Measurements from ENCODE around the gene AP4M1. TPM values are rescaled to one million over a fixed set of nuclear protein-coding genes. Genes with fewer than 3 reads are reported as not detected.

AP4M1 gene
- total RNA-seq, 4 donors from 2014 or later: 21.8 to 29.3 (median 24.7) TPM

DNA sequence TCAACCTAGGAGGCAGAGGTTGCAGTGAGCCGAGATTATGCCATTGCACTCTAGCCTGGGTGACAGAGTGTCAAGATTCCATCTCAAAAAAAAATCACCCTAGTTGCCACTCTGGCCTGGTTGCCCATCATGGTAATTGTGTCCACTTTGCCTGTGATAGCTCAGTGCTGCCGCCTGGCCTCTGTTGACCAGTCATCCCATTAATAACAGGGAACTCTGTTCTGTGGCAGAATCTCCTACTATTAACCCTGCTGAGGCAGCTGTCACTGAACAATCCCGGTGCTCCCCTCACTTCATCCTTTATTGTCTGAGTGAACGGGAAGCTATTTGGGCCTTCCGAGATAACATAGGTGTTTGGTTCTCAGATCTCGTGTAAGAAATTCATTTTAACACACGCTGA lies 34.5 kb upstream of the AP4M1 start:
- no peak overlapping the region for H3K27ac ChIP-seq
- H3K4me1 ChIP-seq: peaks cover 0 to 19% (median 0%) of the 10 kb centered on the region in 3 donors
- H3K27me3 ChIP-seq: no peaks in the 10 kb centered on the region
- H3K4me3 ChIP-seq: no peak overlapping the region
- H3K9me3 ChIP-seq: peaks cover 0 to 17% (median 0%) of the 10 kb centered on the region in 3 donors
- WGBS, 2 donors (ENCODE audit: low coverage in 1 of 2): 62% methylated on average over 6 of the region's 7 CpGs; no CpG with 5 or more reads in 1 of the 2 donors
- TF ChIP-seq POLR2AphosphoS5 (IDR thresholded peaks at IDR 0.05) (no peak), POLR2A (IDR thresholded peaks at IDR 0.05) (no peak), EP300 (IDR thresholded peaks at IDR 0.05) (no peak)
- peaks cover 9 to 84% of the 10 kb centered on the region in 2 donors for H3K36me3 ChIP-seq
- ATAC-seq: no peak

DNA sequence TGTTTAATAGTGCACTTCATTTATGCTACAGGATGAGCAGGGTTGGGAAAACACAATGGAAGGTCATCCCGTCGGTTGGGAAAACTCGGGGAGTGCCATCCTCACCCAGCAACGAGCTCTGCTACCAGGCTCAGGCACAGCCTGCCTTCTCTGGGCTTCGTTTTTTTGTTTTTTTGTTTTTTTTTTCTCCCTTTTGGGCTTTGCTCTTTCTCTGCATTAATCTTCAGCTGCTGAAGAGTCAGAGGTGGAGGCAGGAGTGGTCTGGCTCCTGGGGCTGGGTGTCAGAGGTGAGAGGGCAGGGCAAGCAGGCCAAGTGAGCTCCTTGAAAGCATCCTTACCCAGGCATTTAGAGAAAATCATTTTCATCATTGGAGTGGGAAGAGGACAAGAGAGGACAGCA lies 31.5 kb upstream of the AP4M1 start:
- no peaks in the 10 kb centered on the region for H3K27me3 ChIP-seq
- H3K27ac ChIP-seq: no peak overlapping the region
- peaks cover 0 to 17% (median 0%) of the 10 kb centered on the region in 3 donors for H3K4me1 ChIP-seq
- 80 to 98% methylated on average over 1 to 5 of the region's 5 CpGs for WGBS, 2 donors (ENCODE audit: low coverage in 1 of 2)
- no peak for ATAC-seq
- no peak overlapping the region for H3K4me3 ChIP-seq
- TF ChIP-seq, protein P1, sequence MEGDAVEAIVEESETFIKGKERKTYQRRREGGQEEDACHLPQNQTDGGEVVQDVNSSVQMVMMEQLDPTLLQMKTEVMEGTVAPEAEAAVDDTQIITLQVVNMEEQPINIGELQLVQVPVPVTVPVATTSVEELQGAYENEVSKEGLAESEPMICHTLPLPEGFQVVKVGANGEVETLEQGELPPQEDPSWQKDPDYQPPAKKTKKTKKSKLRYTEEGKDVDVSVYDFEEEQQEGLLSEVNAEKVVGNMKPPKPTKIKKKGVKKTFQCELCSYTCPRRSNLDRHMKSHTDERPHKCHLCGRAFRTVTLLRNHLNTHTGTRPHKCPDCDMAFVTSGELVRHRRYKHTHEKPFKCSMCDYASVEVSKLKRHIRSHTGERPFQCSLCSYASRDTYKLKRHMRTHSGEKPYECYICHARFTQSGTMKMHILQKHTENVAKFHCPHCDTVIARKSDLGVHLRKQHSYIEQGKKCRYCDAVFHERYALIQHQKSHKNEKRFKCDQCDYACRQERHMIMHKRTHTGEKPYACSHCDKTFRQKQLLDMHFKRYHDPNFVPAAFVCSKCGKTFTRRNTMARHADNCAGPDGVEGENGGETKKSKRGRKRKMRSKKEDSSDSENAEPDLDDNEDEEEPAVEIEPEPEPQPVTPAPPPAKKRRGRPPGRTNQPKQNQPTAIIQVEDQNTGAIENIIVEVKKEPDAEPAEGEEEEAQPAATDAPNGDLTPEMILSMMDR (IDR thresholded peaks at IDR 0.05): no peak
- TF ChIP-seq EP300 (IDR thresholded peaks at IDR 0.05) (no peak), POLR2A (IDR thresholded peaks at IDR 0.05) (no peak), POLR2AphosphoS5 (IDR thresholded peaks at IDR 0.05) (no peak)
- H3K36me3 ChIP-seq: peaks cover 15 to 85% of the 10 kb centered on the region in 2 donors
- H3K9me3 ChIP-seq: peaks cover 0 to 25% (median 0%) of the 10 kb centered on the region in 3 donors

DNA sequence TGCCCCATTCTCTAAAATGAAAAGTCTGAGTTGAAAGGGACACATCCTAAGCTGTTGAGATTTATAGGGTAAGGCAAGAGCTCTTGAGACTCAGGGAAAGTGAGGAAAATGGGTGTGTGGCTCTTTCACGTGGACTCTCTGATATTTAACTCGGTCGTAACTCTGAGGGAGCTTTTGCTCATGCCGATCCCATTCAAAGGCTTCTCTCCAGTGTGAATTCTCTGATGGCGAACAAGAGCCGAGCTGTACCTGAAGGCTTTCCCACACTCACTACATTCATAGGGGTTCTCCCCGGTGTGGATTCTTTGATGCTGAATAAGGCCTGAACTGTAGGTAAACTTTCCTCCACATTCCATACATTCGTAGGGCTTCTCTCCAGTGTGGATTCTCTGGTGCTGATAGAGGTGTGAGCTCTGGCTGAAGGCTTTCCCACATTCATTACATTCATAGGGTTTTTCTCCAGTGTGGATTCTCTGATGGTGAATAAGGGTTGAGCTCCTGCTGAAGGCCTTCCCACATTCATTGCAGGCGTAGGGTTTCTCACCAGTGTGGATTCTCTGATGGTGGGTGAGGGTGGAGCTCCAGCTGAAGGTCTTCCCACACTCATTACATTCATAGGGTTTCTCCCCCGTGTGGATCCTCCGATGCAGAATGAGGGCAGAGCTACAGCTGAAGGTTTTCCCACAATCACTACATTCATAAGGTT lies 30.3 kb upstream of the AP4M1 start:
- Histone ChIP-seq H3K27me3 (no peaks in the 10 kb centered on the region), H3K4me3 (no peak overlapping the region), H3K36me3 (peaks cover 15 to 93% of the 10 kb centered on the region in 2 donors), H3K9me3 (peaks cover 0 to 25% (median 0%) of the 10 kb centered on the region in 3 donors), H3K4me1 (peaks cover 0 to 5% (median 0%) of the 10 kb centered on the region in 3 donors), H3K27ac (no peak overlapping the region)
- WGBS, 2 donors (ENCODE audit: low coverage in 1 of 2): 89 to 100% methylated on average over 5 to 6 of the region's 11 CpGs
- TF ChIP-seq POLR2A (IDR thresholded peaks at IDR 0.05) (no peak), POLR2AphosphoS5 (IDR thresholded peaks at IDR 0.05) (no peak)
- TF ChIP-seq, protein P1 (IDR thresholded peaks at IDR 0.05): no peak
- no peak for ATAC-seq

DNA sequence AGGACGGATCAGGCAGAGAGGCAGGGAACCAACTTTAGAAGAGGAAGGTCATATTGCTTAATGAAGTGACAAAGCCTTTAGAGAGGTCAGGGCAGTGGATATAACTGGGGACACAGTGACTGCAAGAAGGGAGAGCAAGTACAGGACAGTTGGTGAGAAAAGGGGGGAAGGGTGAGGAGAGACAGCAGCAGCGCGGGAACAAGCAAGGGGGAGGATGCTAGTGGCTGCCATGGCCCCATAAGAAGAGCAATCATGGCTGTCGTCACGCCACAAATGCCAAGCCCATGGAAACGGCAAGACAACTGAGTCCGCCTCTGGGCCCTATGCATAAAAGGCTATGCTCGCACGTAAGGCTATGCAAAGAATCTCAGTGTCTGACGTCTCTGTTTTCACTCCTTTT lies 29.0 kb upstream of the AP4M1 start:
- Histone ChIP-seq H3K36me3 (peaks cover 15 to 100% of the 10 kb centered on the region in 2 donors), H3K4me3 (no peak overlapping the region), H3K27ac (no peak overlapping the region), H3K27me3 (no peaks in the 10 kb centered on the region), H3K4me1 (no peaks in the 10 kb centered on the region), H3K9me3 (peaks cover 0 to 25% (median 0%) of the 10 kb centered on the region in 3 donors)
- ATAC-seq: no peak
- TF ChIP-seq POLR2AphosphoS5 (IDR thresholded peaks at IDR 0.05) (no peak), POLR2A (IDR thresholded peaks at IDR 0.05) (no peak), EP300 (IDR thresholded peaks at IDR 0.05) (no peak)
- TF ChIP-seq, protein P1 (IDR thresholded peaks at IDR 0.05): no peak
- WGBS, 2 donors (ENCODE audit: low coverage in 1 of 2): 96 to 100% methylated on average over 10 of the region's 10 CpGs

DNA sequence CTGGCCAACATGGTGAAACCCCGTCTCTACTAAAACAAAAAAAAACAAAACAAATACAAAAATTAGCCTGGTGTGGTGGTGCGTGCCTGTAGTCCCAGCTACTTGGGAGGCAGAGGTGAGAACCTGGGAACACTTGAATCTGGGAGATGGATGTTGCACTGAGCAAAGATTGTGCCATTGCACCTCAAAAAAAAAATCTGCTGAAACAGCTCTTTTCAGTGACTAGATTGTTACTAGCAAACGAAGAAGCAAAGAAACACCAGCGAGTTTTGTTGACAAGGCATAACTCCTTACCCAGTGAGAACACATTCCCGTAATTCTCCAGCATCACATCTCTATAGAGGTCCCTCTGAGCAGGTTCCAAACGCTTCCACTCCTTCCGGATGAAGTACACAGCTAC lies 26.6 kb upstream of the AP4M1 start:
- H3K4me3 ChIP-seq: no peak overlapping the region
- ATAC-seq: no peak
- TF ChIP-seq EP300 (IDR thresholded peaks at IDR 0.05): no peak
- TF ChIP-seq POLR2AphosphoS5 (IDR thresholded peaks at IDR 0.05): no peak
- TF ChIP-seq, protein P1 (IDR thresholded peaks at IDR 0.05): no peak
- TF ChIP-seq POLR2A (IDR thresholded peaks at IDR 0.05): no peak
- WGBS, 2 donors (ENCODE audit: low coverage in 1 of 2): 79 to 97% methylated on average over 7 of the region's 7 CpGs
- peaks cover 0 to 22% (median 7%) of the 10 kb centered on the region in 3 donors for H3K4me1 ChIP-seq
- no peaks in the 10 kb centered on the region for H3K27me3 ChIP-seq
- H3K36me3 ChIP-seq: peaks cover 15 to 100% of the 10 kb centered on the region in 2 donors
- peaks cover 0 to 25% (median 0%) of the 10 kb centered on the region in 3 donors for H3K9me3 ChIP-seq
- H3K27ac ChIP-seq: no peak overlapping the region

All from gastroesophageal sphincter (tissue), 4 donors.